ENCODE measurements around the gene CDADC1. TPM values are rescaled to one million over a fixed set of nuclear protein-coding genes. Genes with fewer than 3 reads are reported as not detected.
A peak's percentile ranks its signal among the peaks of the same experiment; 100 is the strongest.
"Not testable (repeated sequence)": the region's sequence is repeated elsewhere in the genome, so short reads cannot be mapped to it uniquely, and the experiment has no call there.

CDADC1 gene
- total RNA-seq, 1 donor from 2014 or later = 11.4 TPM

GRCh38 chr13:49323344-49323743 is 75.6 kb downstream of the CDADC1 start:
- Histone ChIP-seq H3K4me3 (no peak overlapping the region), H3K27ac (replicated peaks) (no peak overlapping the region), H3K27me3 (ENCODE audit: low read depth) (no peaks in the 10 kb centered on the region), H3K4me1 (peaks cover 44% of the 10 kb centered on the region), H3K36me3 (peaks cover 4% of the 10 kb centered on the region), H3K9me3 (replicated peaks) (no peaks in the 10 kb centered on the region)
- DNase-seq = no peak
- intact Hi-C loops (cut with micrococcal nuclease) = no loop called here
- TF ChIP-seq CTCF (IDR thresholded peaks at IDR 0.05; ENCODE audit: borderline replicate concordance) = no peak

GRCh38 chr13:49326222-49326917 is 78.6 kb downstream of the CDADC1 start:
- intact Hi-C loops (cut with micrococcal nuclease) = no loop called here
- H3K27ac ChIP-seq (replicated peaks) = peak overlapping the region; percentile 21
- H3K4me1 ChIP-seq = peaks cover 33% of the 10 kb centered on the region
- no peak for DNase-seq
- H3K27me3 ChIP-seq (ENCODE audit: low read depth) = no peaks in the 10 kb centered on the region
- H3K4me3 ChIP-seq = no peak overlapping the region
- no peaks in the 10 kb centered on the region for H3K9me3 ChIP-seq (replicated peaks)
- TF ChIP-seq CTCF (IDR thresholded peaks at IDR 0.05; ENCODE audit: borderline replicate concordance) = no peak
- peaks cover 8% of the 10 kb centered on the region for H3K36me3 ChIP-seq

GRCh38 chr13:49327145-49327544 is 79.4 kb downstream of the CDADC1 start:
- DNase-seq; H3K27ac ChIP-seq (replicated peaks): not testable (repeated sequence)
- H3K36me3 ChIP-seq = peaks cover 14% of the 10 kb centered on the region

GRCh38 chr13:49329831-49330545 is 82.3 kb downstream of the CDADC1 start:
- no peak for TF ChIP-seq CTCF (IDR thresholded peaks at IDR 0.05; ENCODE audit: borderline replicate concordance)
- no peak overlapping the region for H3K27ac ChIP-seq (replicated peaks)
- H3K4me3 ChIP-seq = no peak overlapping the region
- H3K36me3 ChIP-seq = peaks cover 10% of the 10 kb centered on the region
- H3K27me3 ChIP-seq (ENCODE audit: low read depth) = no peaks in the 10 kb centered on the region
- intact Hi-C loops (cut with micrococcal nuclease) = no loop called here
- H3K4me1 ChIP-seq = peaks cover 18% of the 10 kb centered on the region
- H3K9me3 ChIP-seq (replicated peaks) = no peaks in the 10 kb centered on the region
- no peak for DNase-seq

More at GRCh38 chr13:49327145-49327544, 79.4 kb downstream of the CDADC1 start:
- H3K4me1 ChIP-seq = peaks cover 31% of the 10 kb centered on the region
- intact Hi-C loops (cut with micrococcal nuclease); H3K27me3 ChIP-seq (ENCODE audit: low read depth); H3K4me3 ChIP-seq; H3K9me3 ChIP-seq (replicated peaks): not testable (repeated sequence)

- H3K4me1 ChIP-seq = peaks cover 20% of the 10 kb centered on the region
- H3K9me3 ChIP-seq (replicated peaks) = no peaks in the 10 kb centered on the region
- H3K27ac ChIP-seq (replicated peaks) = no peak overlapping the region
- no peak for DNase-seq
- H3K4me3 ChIP-seq = no peak overlapping the region
- no peak for TF ChIP-seq CTCF (IDR thresholded peaks at IDR 0.05; ENCODE audit: borderline replicate concordance)
- no peaks in the 10 kb centered on the region for H3K27me3 ChIP-seq (ENCODE audit: low read depth)
- peaks cover 10% of the 10 kb centered on the region for H3K36me3 ChIP-seq
- intact Hi-C loops (cut with micrococcal nuclease) = no loop called here
These were observed 82.8 kb downstream of the CDADC1 start for GRCh38 chr13:49330546-49330864.

GRCh38 chr13:49336655-49337054 is 88.9 kb downstream of the CDADC1 start:
- no peak for TF ChIP-seq CTCF (IDR thresholded peaks at IDR 0.05; ENCODE audit: borderline replicate concordance)
- no peak for DNase-seq
- no peaks in the 10 kb centered on the region for H3K9me3 ChIP-seq (replicated peaks)
- H3K4me1 ChIP-seq = peaks cover 11% of the 10 kb centered on the region
- H3K4me3 ChIP-seq = no peak overlapping the region
- H3K36me3 ChIP-seq = peaks cover 21% of the 10 kb centered on the region
- no peak overlapping the region for H3K27ac ChIP-seq (replicated peaks)
- H3K27me3 ChIP-seq (ENCODE audit: low read depth) = no peaks in the 10 kb centered on the region
- intact Hi-C loops (cut with micrococcal nuclease) = no loop called here
